HepG2 (cell line): ENCODE measurements around the gene C1QL2. TPM values are rescaled to one million over a fixed set of nuclear protein-coding genes. Genes with fewer than 3 reads are reported as not detected.

Experiments used
- ATAC-seq: fragments of 200-7000 bp; cut with Tn5 transposase; 3 replicates; pipeline ENCODE4 v1.9.1; 2020; ENCODE audit warnings: mild to moderate bottlenecking, moderate library complexity
- BruUV-seq: library from RNA; stranded (reverse); fragments of 400-500 nt; replicated peaks from 2 replicates; lab custom pipeline; 2021; lab: Mats Ljungman, UMichigan
- CTCF ChIA-PET: fragments of 300-600 bp; formaldehyde crosslinking; extraction: SDS; loops from one replicate; lab custom pipeline; 2021; ENCODE audit warnings: low total read pairs, inconsistent platforms, low intra/inter-chr PET ratio; lab: Yijun Ruan, JAX
- POLR2A ChIA-PET: fragments of 350-600 bp; sonication (Branson Sonifier 250); formaldehyde crosslinking; loops from one replicate; lab custom pipeline; 2020; ENCODE audit warnings: antibody characterized with exemption, inconsistent platforms; lab: Yijun Ruan, JAX
- DNase-seq: peaks from one replicate; pipeline ENCODE4 v3.0.0-alpha.2; 2015; ENCODE audit warnings: low spot score
- FAIRE-seq: peaks from 3 replicates; lab custom pipeline; 2011; peaks lifted over from hg19 to GRCh38; lab: Jason Lieb, UNC
- H2AFZ ChIP-seq: one replicate; pipeline ENCODE4 v1.6.1; 2011; ENCODE audit warnings: low read length, inconsistent platforms
- H3K27ac ChIP-seq: fragments of 300-600 bp; 3 replicates; pipeline ENCODE4 v1.8.0; 2011; ENCODE audit warnings: mixed run types, mild to moderate bottlenecking, mixed read lengths, low read length, inconsistent platforms; ENCODE audit not compliant: insufficient read depth; ENCODE audit errors: extremely low read length
- H3K27me3 ChIP-seq, 2 experiments: fragments of 200-600 bp in 1 of 2; 2 replicates in 1 of 2; 3 replicates in 1 of 2; pipeline versions ENCODE4 v1.6.0 to v1.8.0; 2011; ENCODE audit warnings: low read length in 2 of 2, mild to moderate bottlenecking in 2 of 2, moderate library complexity in 2 of 2, inconsistent platforms in 1 of 2; ENCODE audit not compliant: insufficient read depth in 2 of 2, control insufficient read depth in 1 of 2
- H3K36me3 ChIP-seq, 2 experiments: fragments of 200-600 bp in 1 of 2; replicated peaks in 1 of 2; 2 replicates in 1 of 2; 3 replicates in 1 of 2; pipeline versions ENCODE4 v1.5.1 to v1.8.0; 2011; ENCODE audit warnings: low read length in 2 of 2, inconsistent platforms in 1 of 2; ENCODE audit not compliant: insufficient read depth in 2 of 2, control insufficient read depth in 1 of 2
- H3K4me1 ChIP-seq: 2 replicates; pipeline ENCODE4 v1.5.1; 2012; ENCODE audit warnings: low read length, inconsistent platforms; ENCODE audit not compliant: insufficient read depth
- H3K4me2 ChIP-seq: 2 replicates; pipeline ENCODE4 v1.6.0; 2011; ENCODE audit warnings: low read depth, low read length, inconsistent platforms
- H3K4me3 ChIP-seq, 3 experiments: fragments of 200-600 bp in 1 of 3; sonication (generic), shearing (Covaris generic) in 1 of 3; replicated peaks in 1 of 3; 2 replicates each; pipeline ENCODE4 v1.5.1; 2011 to 2016; ENCODE audit warnings: low read length in 3 of 3, inconsistent platforms in 2 of 3, low read depth in 2 of 3, mild to moderate bottlenecking in 2 of 3, control low read depth in 1 of 3, mixed read lengths in 1 of 3; ENCODE audit not compliant: insufficient read depth in 1 of 3
- H3K79me2 ChIP-seq: one replicate; pipeline ENCODE4 v1.6.1; 2011; ENCODE audit warnings: low read length, inconsistent platforms; ENCODE audit not compliant: insufficient read depth
- H3K9ac ChIP-seq: 2 replicates; pipeline ENCODE4 v1.6.0; 2011; ENCODE audit warnings: mild to moderate bottlenecking, low read depth, low read length, inconsistent platforms; ENCODE audit not compliant: insufficient read depth
- H3K9me3 ChIP-seq: 2 replicates; pipeline ENCODE4 v1.5.1; 2012; ENCODE audit warnings: mild to moderate bottlenecking, low read length
- H4K20me1 ChIP-seq: 2 replicates; pipeline ENCODE4 v1.6.0; 2011; ENCODE audit warnings: inconsistent platforms, mild to moderate bottlenecking, low read length, moderate library complexity; ENCODE audit not compliant: insufficient read depth
- BORCS8-MEF2B ChIP-seq: sonication (generic); formaldehyde crosslinking; IDR thresholded peaks from 2 replicates; pipeline ENCODE4 v1.8.0; 2022; ENCODE audit warnings: mild to moderate bottlenecking, missing genetic modification reagents
- DMAP1 ChIP-seq: IDR thresholded peaks from 2 replicates; pipeline ENCODE4 v1.6.1; 2016
- HNRNPH1 ChIP-seq: fragments of 200-400 bp; formaldehyde crosslinking; optimal IDR thresholded peaks from 2 replicates; pipeline ENCODE3; 2017; ENCODE audit warnings: mild to moderate bottlenecking, low read depth, low read length
- HNRNPUL1 ChIP-seq: fragments of 200-400 bp; formaldehyde crosslinking; IDR thresholded peaks from 2 replicates; pipeline ENCODE4 v1.6.1; 2017; ENCODE audit warnings: low read depth, mild to moderate bottlenecking, low read length, moderate library complexity
- JUN ChIP-seq: sonication (generic); formaldehyde crosslinking; IDR thresholded peaks from 2 replicates; pipeline ENCODE4 v1.4.0; 2020; ENCODE audit warnings: mild to moderate bottlenecking, missing genetic modification reagents
- SRSF4 ChIP-seq: fragments of 200-400 bp; formaldehyde crosslinking; IDR thresholded peaks from one replicate; pipeline ENCODE4 v1.6.1; 2018; ENCODE audit warnings: mild to moderate bottlenecking, low read depth, low read length, moderate library complexity; ENCODE audit not compliant: poor library complexity, severe bottlenecking
- ZFY ChIP-seq: sonication (generic); formaldehyde crosslinking; IDR thresholded peaks from 2 replicates; pipeline ENCODE4 v1.4.0; 2020; ENCODE audit warnings: missing genetic modification reagents
- ZNF101 ChIP-seq: sonication (generic); formaldehyde crosslinking; IDR thresholded peaks from 2 replicates; pipeline ENCODE4 v1.4.0; 2020; ENCODE audit warnings: mild to moderate bottlenecking, low read depth, missing genetic modification reagents, borderline replicate concordance
- ZNF614 ChIP-seq: IDR thresholded peaks from 2 replicates; pipeline ENCODE4 v1.6.1; 2018; ENCODE audit warnings: missing biosample characterization, missing genetic modification reagents, inconsistent platforms, borderline replicate concordance
- ZNF615 ChIP-seq: sonication (generic); formaldehyde crosslinking; IDR thresholded peaks from 2 replicates; pipeline ENCODE4 v1.5.0; 2020; ENCODE audit warnings: mild to moderate bottlenecking, missing genetic modification reagents, borderline replicate concordance
- ZNF629 ChIP-seq: sonication (generic); formaldehyde crosslinking; conservative IDR thresholded peaks from 2 replicates; pipeline ENCODE4 v1.5.0; 2020; ENCODE audit warnings: missing genetic modification reagents
- ZNF746 ChIP-seq: sonication (generic); formaldehyde crosslinking; IDR thresholded peaks from 2 replicates; pipeline ENCODE4 v1.8.0; 2022; ENCODE audit warnings: mild to moderate bottlenecking, missing genetic modification reagents
- ZNF879 ChIP-seq: sonication (generic); formaldehyde crosslinking; IDR thresholded peaks from 2 replicates; pipeline ENCODE4 v1.8.1; 2023; ENCODE audit warnings: missing genetic modification reagents
- ZSCAN25 ChIP-seq: sonication (generic); formaldehyde crosslinking; IDR thresholded peaks from 2 replicates; pipeline ENCODE4 v1.8.0; 2022; ENCODE audit warnings: mild to moderate bottlenecking, missing genetic modification reagents
- ZZZ3 ChIP-seq: sonication (generic); formaldehyde crosslinking; IDR thresholded peaks from 2 replicates; pipeline ENCODE4 v1.4.0; 2020; ENCODE audit warnings: missing genetic modification reagents, mild to moderate bottlenecking, borderline replicate concordance
- WGBS: methylation state at CpG from one replicate; pipeline ENCODE4 v1.1.6; 2017; ENCODE audit warnings: low lambda C conversion rate; 5-methylcytosine and 5-hydroxymethylcytosine counted together
- in situ Hi-C: cut with HindIII; loops from 2 replicates; pipeline ENCODE4 v1.10.0; 2017; ENCODE audit warnings: low pct_unique_long_range_greater_than_20kb; ENCODE audit not compliant: extremely low pct_ligation_motif_present
- intact Hi-C: fragments of 100-400 bp; cut with micrococcal nuclease; formaldehyde crosslinking; loops from one replicate; pipeline ENCODE4 v1.10.0; 2022; ENCODE audit not compliant: unreplicated experiment
- polyA plus RNA-seq, 8 experiments: library from polyadenylated mRNA; depleted of rRNA in 3 of 8; stranded (reverse) in 7 of 8; unstranded in 1 of 8; fragments of >200 nt; fragmentation: Illumina TruSeq in 4 of 8; extraction: Trizol in 4 of 8; gene quantifications; 2 replicates each; pipeline versions ENCODE4 v1.2.1 to v1.2.3, GENCODE V29; 2011 to 2016; ENCODE audit warnings: low read depth in 4 of 8, missing spikeins in 1 of 8, mixed read lengths in 1 of 8; ENCODE audit not compliant: insufficient read depth in 1 of 8
- total RNA-seq, 5 experiments: library from RNA; depleted of rRNA; stranded (reverse); fragments of >200 nt; fragmentation: Illumina TruSeq; extraction: Trizol; gene quantifications; 2 replicates each; pipeline ENCODE4 v1.2.3, GENCODE V29; 2016; ENCODE audit warnings: low read depth in 1 of 5
- TF ChIP-seq, protein P1 (sequence below): sonication (generic); formaldehyde crosslinking; IDR thresholded peaks from 2 replicates; pipeline ENCODE4 v1.4.0; 2020; ENCODE audit warnings: mild to moderate bottlenecking, low read depth, missing genetic modification reagents
- TF ChIP-seq, protein P2 (sequence below): sonication (generic); formaldehyde crosslinking; IDR thresholded peaks from 2 replicates; pipeline ENCODE4 v1.4.0; 2020; ENCODE audit warnings: mild to moderate bottlenecking, missing genetic modification reagents
- TF ChIP-seq, protein P3 (sequence below): IDR thresholded peaks from 2 replicates; pipeline ENCODE4 v1.6.1; 2016

Gene C1QL2
- total and polyA plus RNA-seq, 2 of the 13 experiments (the other 11 are each of a cell fraction or from before 2014, with no cell fraction given), result not detected

DNA sequence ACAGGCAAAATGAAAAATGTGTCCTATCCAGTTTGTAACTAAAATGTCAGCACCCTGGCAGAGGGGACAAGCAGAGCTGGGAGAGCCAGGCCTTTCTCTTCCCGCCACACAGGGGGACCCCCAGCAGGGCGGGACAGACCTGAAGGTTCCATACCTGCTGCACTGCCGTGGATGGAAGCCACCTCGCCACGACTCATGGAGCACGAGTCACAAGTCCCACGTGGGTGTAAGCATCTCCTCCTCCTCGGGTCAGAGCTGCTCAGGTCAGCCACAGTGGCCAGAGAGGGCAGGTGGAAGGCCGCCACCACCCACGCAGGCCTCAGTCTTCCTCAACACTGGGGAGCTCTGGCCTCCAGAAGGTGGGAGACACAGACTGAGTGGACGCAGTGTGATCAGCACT, 21.0 kb downstream of the C1QL2 start:
- BruUV-seq, result no TSS peak
- Histone ChIP-seq H3K4me2 (no peak overlapping the region), H3K4me3 (no peak overlapping the region), H4K20me1 (no peaks in the 10 kb centered on the region; the same call in 1 of the 2 replicates), H3K9ac (no peak overlapping the region), H2AFZ (no peak overlapping the region), H3K9me3 (no peaks in the 10 kb centered on the region), H3K36me3 (no peaks in the 10 kb centered on the region), H3K4me1 (no peaks in the 10 kb centered on the region), H3K27me3 (peaks cover 4 to 77% of the 10 kb centered on the region in 2 experiments; a peak in 4 of 5 replicates), H3K27ac (no peak overlapping the region)
- ChIA-PET CTCF (no interaction called here), POLR2A (no interaction called here)
- no peak for FAIRE-seq
- in situ Hi-C loops (no loop called here), intact Hi-C loops (no loop called here)
- 5% methylated on average over 10 of the region's 11 CpGs for WGBS
- no peak for DNase-seq
- no peak for ATAC-seq
- TF ChIP-seq ZNF746 (no peak), ZNF629 (no peak), HNRNPUL1 (no peak), JUN (no peak), DMAP1 (CRISPR knock-in tag) (no peak), ZFY (CRISPR knock-in tag) (no peak), ZZZ3 (CRISPR knock-in tag) (no peak), ZNF101 (no peak), ZNF879 (no peak), SRSF4 (no peak), HNRNPH1 (no peak), ZSCAN25 (no peak), BORCS8-MEF2B (CRISPR knock-in tag) (no peak), ZNF615 (CRISPR knock-in tag) (no peak), ZNF614 (no peak)
- TF ChIP-seq, protein P1, sequence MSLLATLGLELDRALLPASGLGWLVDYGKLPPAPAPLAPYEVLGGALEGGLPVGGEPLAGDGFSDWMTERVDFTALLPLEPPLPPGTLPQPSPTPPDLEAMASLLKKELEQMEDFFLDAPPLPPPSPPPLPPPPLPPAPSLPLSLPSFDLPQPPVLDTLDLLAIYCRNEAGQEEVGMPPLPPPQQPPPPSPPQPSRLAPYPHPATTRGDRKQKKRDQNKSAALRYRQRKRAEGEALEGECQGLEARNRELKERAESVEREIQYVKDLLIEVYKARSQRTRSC (CRISPR knock-in tag), result no peak
- TF ChIP-seq, protein P2, sequence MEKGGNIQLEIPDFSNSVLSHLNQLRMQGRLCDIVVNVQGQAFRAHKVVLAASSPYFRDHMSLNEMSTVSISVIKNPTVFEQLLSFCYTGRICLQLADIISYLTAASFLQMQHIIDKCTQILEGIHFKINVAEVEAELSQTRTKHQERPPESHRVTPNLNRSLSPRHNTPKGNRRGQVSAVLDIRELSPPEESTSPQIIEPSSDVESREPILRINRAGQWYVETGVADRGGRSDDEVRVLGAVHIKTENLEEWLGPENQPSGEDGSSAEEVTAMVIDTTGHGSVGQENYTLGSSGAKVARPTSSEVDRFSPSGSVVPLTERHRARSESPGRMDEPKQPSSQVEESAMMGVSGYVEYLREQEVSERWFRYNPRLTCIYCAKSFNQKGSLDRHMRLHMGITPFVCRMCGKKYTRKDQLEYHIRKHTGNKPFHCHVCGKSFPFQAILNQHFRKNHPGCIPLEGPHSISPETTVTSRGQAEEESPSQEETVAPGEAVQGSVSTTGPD (CRISPR knock-in tag), result no peak
- TF ChIP-seq, protein P3, sequence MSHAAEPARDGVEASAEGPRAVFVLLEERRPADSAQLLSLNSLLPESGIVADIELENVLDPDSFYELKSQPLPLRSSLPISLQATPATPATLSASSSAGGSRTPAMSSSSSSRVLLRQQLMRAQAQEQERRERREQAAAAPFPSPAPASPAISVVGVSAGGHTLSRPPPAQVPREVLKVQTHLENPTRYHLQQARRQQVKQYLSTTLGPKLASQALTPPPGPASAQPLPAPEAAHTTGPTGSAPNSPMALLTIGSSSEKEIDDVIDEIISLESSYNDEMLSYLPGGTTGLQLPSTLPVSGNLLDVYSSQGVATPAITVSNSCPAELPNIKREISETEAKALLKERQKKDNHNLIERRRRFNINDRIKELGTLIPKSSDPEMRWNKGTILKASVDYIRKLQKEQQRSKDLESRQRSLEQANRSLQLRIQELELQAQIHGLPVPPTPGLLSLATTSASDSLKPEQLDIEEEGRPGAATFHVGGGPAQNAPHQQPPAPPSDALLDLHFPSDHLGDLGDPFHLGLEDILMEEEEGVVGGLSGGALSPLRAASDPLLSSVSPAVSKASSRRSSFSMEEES (CRISPR knock-in tag), result no peak
- TF ChIP-seq, all 625 proteins: peak for 0
- no peaks in the 10 kb centered on the region for H3K79me2 ChIP-seq
